Measurements from ENCODE around the gene THYN1. TPM values are rescaled to one million over a fixed set of nuclear protein-coding genes. Genes with fewer than 3 reads are reported as not detected.

The THYN1 gene
- total and polyA plus RNA-seq, 4 donors, result 30.1 to 67.4 (median 35.8) TPM

DNA sequence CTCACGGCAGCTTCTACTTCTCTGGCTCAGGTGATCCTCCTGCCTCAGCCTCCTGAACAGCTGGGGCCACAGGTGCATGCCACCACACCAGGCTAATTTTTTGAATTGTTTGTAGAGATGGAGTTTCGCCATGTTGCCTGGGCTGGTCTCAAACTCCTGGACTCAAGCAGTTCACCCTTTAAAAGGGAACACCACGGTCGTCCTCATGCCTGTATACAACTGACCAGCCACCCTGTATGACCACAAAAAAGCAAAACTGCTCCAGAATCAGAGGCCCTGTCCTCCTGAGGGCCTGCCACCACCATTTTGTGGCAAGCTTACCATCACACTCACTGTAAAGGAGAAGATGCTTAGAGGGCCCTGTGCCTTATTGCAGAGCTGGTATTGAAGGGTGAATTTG is 25.2 kb upstream of the THYN1 start:
- TF ChIP-seq, protein P1, sequence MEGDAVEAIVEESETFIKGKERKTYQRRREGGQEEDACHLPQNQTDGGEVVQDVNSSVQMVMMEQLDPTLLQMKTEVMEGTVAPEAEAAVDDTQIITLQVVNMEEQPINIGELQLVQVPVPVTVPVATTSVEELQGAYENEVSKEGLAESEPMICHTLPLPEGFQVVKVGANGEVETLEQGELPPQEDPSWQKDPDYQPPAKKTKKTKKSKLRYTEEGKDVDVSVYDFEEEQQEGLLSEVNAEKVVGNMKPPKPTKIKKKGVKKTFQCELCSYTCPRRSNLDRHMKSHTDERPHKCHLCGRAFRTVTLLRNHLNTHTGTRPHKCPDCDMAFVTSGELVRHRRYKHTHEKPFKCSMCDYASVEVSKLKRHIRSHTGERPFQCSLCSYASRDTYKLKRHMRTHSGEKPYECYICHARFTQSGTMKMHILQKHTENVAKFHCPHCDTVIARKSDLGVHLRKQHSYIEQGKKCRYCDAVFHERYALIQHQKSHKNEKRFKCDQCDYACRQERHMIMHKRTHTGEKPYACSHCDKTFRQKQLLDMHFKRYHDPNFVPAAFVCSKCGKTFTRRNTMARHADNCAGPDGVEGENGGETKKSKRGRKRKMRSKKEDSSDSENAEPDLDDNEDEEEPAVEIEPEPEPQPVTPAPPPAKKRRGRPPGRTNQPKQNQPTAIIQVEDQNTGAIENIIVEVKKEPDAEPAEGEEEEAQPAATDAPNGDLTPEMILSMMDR (IDR thresholded peaks at IDR 0.05; ENCODE audit: control extremely low read depth, extremely low read depth), result no peak
- Histone ChIP-seq H3K36me3 (ENCODE audit: control insufficient read depth in 4 of 4, insufficient read depth in 4 of 4, low read length in 4 of 4) (no peaks in the 10 kb centered on the region), H3K9ac (ENCODE audit: insufficient read depth in 1 of 2, low read length in 2 of 2) (no peak overlapping the region), H3K4me1 (ENCODE audit: control insufficient read depth in 5 of 5, insufficient read depth in 5 of 5, low read length in 5 of 5) (peaks cover 0 to 18% (median 0%) of the 10 kb centered on the region in 5 donors), H3K27me3 (ENCODE audit: control insufficient read depth in 3 of 3, insufficient read depth in 3 of 3, low read length in 2 of 3) (peaks cover 3 to 65% (median 52%) of the 10 kb centered on the region in 3 donors), H3K27ac (ENCODE audit: low read depth in 1 of 2, low read length in 1 of 2) (no peak overlapping the region), H3K9me3 (ENCODE audit: control insufficient read depth in 4 of 4, insufficient read depth in 3 of 4, low read length in 3 of 4) (peaks cover 0 to 6% (median 4%) of the 10 kb centered on the region in 4 donors), H3K4me3 (no peak overlapping the region)
- no peak for DNase-seq
- no peak for ATAC-seq (ENCODE audit: insufficient read depth, low FRiP score)
- WGBS, 2 donors, result 91 to 94% methylated on average over 4 of the region's 4 CpGs

DNA sequence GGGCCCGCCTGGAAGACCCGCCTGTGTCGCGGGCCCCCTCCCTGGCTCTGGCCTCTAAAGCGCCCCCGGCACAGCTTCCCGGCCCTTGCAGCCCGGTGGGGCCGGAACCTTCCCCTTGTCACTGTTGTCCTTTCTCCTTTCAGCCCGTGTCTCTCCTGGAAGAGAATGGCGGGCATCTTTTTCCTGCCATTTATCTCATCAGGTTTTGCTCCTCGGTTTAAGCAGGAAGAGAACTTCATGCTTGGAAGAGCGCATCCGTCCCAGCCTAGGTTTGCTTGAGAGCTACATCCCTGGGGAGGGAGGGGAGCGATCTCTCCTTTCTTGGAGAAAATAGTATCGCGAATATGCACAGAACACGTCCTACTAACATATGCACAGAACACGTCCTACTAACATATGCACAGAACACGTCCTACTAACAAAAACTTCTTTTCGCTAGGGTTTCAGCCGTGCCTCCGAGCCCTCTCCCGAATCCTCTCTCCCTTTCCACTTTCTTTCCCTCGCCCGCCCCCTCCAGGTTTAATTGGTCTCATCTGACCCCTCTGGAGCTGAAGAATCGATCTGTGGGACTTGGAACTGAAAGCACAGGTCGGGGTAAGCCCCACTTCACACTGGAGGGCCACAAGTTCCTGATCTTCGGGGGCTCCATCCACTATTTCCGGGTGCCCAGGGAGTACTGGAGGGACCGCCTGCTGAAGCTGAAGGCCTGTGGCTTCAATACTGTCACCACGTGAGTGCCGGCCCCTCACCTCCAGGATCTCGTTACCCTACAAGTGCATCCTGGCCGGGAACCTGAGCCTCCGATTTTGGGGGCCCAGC is 24.2 kb upstream of the THYN1 start:
- Histone ChIP-seq H3K27ac (ENCODE audit: low read depth in 1 of 2, low read length in 1 of 2) (no peak overlapping the region), H3K9me3 (ENCODE audit: control insufficient read depth in 4 of 4, insufficient read depth in 3 of 4, low read length in 3 of 4) (peaks cover 0 to 6% (median 4%) of the 10 kb centered on the region in 4 donors), H3K9ac (ENCODE audit: insufficient read depth in 1 of 2, low read length in 2 of 2) (no peak overlapping the region), H3K4me1 (ENCODE audit: control insufficient read depth in 5 of 5, insufficient read depth in 5 of 5, low read length in 5 of 5) (peaks cover 0 to 21% (median 0%) of the 10 kb centered on the region in 5 donors), H3K36me3 (ENCODE audit: control insufficient read depth in 4 of 4, insufficient read depth in 4 of 4, low read length in 4 of 4) (no peaks in the 10 kb centered on the region), H3K4me3 (no peak overlapping the region), H3K27me3 (ENCODE audit: control insufficient read depth in 3 of 3, insufficient read depth in 3 of 3, low read length in 2 of 3) (peaks cover 3 to 75% (median 62%) of the 10 kb centered on the region in 3 donors)
- TF ChIP-seq, protein P1 (IDR thresholded peaks at IDR 0.05; ENCODE audit: control extremely low read depth, extremely low read depth), result no peak
- ATAC-seq (ENCODE audit: insufficient read depth, low FRiP score) (no peak), DNase-seq (no peak)
- WGBS, 2 donors, result 15 to 19% methylated on average over 36 of the region's 36 CpGs

DNA sequence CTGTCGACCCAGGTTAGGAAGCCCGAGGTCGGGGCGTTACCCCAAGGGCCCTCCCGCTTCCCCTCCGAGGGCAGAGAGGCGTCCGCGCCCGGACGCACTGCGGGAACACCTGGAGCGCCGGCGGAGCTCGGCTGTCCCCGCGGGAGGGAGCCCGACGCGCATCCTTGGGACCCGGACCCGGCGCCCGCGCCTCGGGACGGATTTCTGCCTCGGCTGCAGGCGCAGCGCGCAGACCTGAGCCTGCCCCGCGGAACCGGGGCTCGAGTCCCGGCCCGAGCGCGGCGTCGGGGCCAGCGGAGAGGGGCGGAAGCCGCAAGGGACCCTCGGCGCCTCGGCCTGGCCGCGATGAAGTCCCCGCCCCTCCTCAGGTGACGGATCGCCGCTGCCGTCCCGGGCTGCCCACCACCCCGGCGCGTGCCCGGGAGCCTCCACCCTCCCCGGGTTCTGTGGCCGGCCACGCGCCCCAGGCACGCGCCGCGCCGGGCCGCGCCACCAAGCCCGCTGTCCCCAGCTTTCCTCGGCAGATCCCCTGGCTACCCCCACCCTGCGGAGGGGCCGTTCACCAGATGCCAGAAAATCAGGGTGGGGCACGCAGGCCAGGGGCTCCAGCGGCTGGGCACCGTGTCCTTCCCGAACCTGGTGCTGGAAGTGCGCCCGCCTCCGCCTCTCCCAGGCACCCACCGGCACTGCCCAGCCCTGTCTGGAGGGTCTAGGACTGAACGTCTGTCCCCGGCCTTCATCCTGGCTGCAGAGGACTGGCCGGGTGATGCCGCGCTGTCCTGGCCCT is 23.4 kb upstream of the THYN1 start:
- peaks cover 3 to 79% (median 67%) of the 10 kb centered on the region in 3 donors for H3K27me3 ChIP-seq (ENCODE audit: control insufficient read depth in 3 of 3, insufficient read depth in 3 of 3, low read length in 2 of 3)
- TF ChIP-seq, protein P1 (IDR thresholded peaks at IDR 0.05; ENCODE audit: control extremely low read depth, extremely low read depth), result no peak
- 1 to 2% methylated on average over 46 to 88 of the region's 88 CpGs for WGBS, 2 donors
- H3K9ac ChIP-seq (ENCODE audit: insufficient read depth in 1 of 2, low read length in 2 of 2), result no peak overlapping the region
- H3K9me3 ChIP-seq (ENCODE audit: control insufficient read depth in 4 of 4, insufficient read depth in 3 of 4, low read length in 3 of 4), result peaks cover 0 to 6% (median 4%) of the 10 kb centered on the region in 4 donors
- no peak overlapping the region for H3K4me3 ChIP-seq
- ATAC-seq (ENCODE audit: insufficient read depth, low FRiP score) (no peak), DNase-seq (no peak)
- H3K36me3 ChIP-seq (ENCODE audit: control insufficient read depth in 4 of 4, insufficient read depth in 4 of 4, low read length in 4 of 4), result no peaks in the 10 kb centered on the region
- peaks cover 0 to 21% (median 0%) of the 10 kb centered on the region in 5 donors for H3K4me1 ChIP-seq (ENCODE audit: control insufficient read depth in 5 of 5, insufficient read depth in 5 of 5, low read length in 5 of 5)
- H3K27ac ChIP-seq (ENCODE audit: low read depth in 1 of 2, low read length in 1 of 2), result no peak overlapping the region
